ENCODE data around the gene CRYBG1. TPM values are rescaled to one million over a fixed set of nuclear protein-coding genes. Genes with fewer than 3 reads are reported as not detected.

CRYBG1 gene
- polyA plus RNA-seq, 2 of the 4 experiments (the other 2 are of a cell fraction), result 0.31 to 0.37 TPM

DNA sequence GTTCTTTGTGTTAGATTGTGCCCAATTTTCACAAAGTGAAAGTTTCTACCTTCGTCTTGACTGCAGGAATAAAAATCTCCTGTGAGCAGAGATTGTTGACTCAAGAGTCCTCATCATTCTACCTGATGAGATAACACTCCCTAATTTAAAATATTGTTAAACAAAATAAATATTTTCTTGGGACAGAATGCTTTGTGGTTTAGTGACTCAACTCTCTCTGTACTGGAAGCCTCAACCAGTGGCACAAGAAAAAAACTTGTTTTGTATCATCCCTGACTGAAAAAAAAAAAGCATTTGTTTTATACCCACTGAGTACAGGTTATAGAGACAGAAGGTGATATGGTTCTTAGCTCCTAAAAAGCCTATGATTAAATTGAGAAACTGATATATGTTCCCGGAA lies 78.9 kb downstream of the CRYBG1 start:
- Histone ChIP-seq H3K4me3 (no peak overlapping the region), H3K4me1 (no peaks in the 10 kb centered on the region), H3K9me3 (no peaks in the 10 kb centered on the region), H3K27ac (no peak overlapping the region), H3K4me2 (no peak overlapping the region)
- WGBS (ENCODE audit: missing lambda C conversion rate), result 46% methylated on average over 2 of the region's 2 CpGs
- ATAC-seq, result no peak
- ChIA-PET CTCF (interaction anchor here (0.6 to 7.1 kb wide), 5 partner anchors 79 to 540 kb away, joined by 3 to 195 read pairs (median 5); partner anchors contain the start of gene CRYBG1), POLR2A (no interaction called here)
- DNase-seq (ENCODE audit: low read depth in 1 of 2, low spot score in 1 of 2), result no peak
- FAIRE-seq, result no peak
- TF ChIP-seq, protein P1, sequence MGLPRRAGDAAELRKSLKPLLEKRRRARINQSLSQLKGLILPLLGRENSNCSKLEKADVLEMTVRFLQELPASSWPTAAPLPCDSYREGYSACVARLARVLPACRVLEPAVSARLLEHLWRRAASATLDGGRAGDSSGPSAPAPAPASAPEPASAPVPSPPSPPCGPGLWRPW (IDR thresholded peaks at IDR 0.05), result no peak
- TF ChIP-seq RARB (CRISPR knock-in tag; IDR thresholded peaks at IDR 0.05) (no peak), GATA3 (IDR thresholded peaks at IDR 0.05; ENCODE audit: borderline replicate concordance) (no peak), FOSL2 (IDR thresholded peaks at IDR 0.05) (no peak), FOSL2 (CRISPR knock-in tag; IDR thresholded peaks at IDR 0.05) (no peak), CHD2 (IDR thresholded peaks at IDR 0.05; ENCODE audit: low read length, partially characterized antibody) (no peak), BHLHE40 (IDR thresholded peaks at IDR 0.05; ENCODE audit: low read depth, low read length) (no peak), CEBPB (IDR thresholded peaks at IDR 0.05) (no peak), ESRRA (IDR thresholded peaks at IDR 0.05; ENCODE audit: borderline replicate concordance, low read length) (no peak), BCL3 (IDR thresholded peaks at IDR 0.05) (no peak)

DNA sequence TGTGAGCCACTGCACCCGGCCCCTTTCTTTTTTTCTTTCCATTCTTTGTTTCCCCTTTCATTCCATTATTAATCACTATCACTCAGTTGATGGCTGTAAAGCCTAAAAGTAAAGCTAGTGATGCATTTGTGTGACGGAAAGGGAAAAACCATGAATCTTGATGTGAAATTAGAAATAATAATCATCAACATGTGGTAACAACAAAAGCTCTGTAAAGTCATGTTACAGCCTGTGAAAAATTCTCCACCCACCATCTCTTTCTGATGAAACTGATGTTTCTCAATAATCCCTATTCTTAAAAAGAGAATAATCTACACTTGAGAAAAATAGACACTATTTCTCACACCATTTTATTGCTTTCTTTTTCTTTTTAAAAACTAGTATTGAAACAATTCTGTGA lies 80.0 kb downstream of the CRYBG1 start:
- POLR2A ChIA-PET, result no interaction called here
- Histone ChIP-seq H3K4me1 (no peaks in the 10 kb centered on the region), H3K4me3 (no peak overlapping the region), H3K27ac (no peak overlapping the region), H3K4me2 (no peak overlapping the region), H3K9me3 (no peaks in the 10 kb centered on the region)
- DNase-seq (ENCODE audit: low read depth in 1 of 2, low spot score in 1 of 2), result no peak
- FAIRE-seq, result no peak
- WGBS (ENCODE audit: missing lambda C conversion rate), result 45% methylated on average over 2 of the region's 2 CpGs
- CTCF ChIA-PET, result interaction anchor here (1.2 to 7.1 kb wide), 5 partner anchors 80 to 539 kb away, joined by 3 to 195 read pairs (median 5); partner anchors contain the start of gene CRYBG1
- no peak for ATAC-seq
- TF ChIP-seq FOXS1 (CRISPR knock-in tag; IDR thresholded peaks at IDR 0.05) (no peak), ELK1 (IDR thresholded peaks at IDR 0.05; ENCODE audit: low read depth, low read length) (no peak), ZNF302 (CRISPR knock-in tag; IDR thresholded peaks at IDR 0.05) (no peak), ZC3H11A (IDR thresholded peaks at IDR 0.05) (no peak), CTCF (IDR thresholded peaks at IDR 0.05) (no peak), JUNB (IDR thresholded peaks at IDR 0.05) (no peak), SREBF2 (IDR thresholded peaks at IDR 0.05) (no peak)

- peaks cover 11% of the 10 kb centered on the region for H3K4me1 ChIP-seq
- H3K9me3 ChIP-seq, result no peaks in the 10 kb centered on the region
- FAIRE-seq, result no peak
- H3K4me2 ChIP-seq, result no peak overlapping the region
- DNase-seq (ENCODE audit: low read depth in 1 of 2, low spot score in 1 of 2), result no peak
- ATAC-seq, result no peak
- ChIA-PET CTCF (interaction anchor here (0.9 to 7.1 kb wide), 7 partner anchors 9 to 537 kb away, joined by 3 to 195 read pairs (median 4); no protein-coding TSS in a partner anchor), POLR2A (no interaction called here)
- no peak overlapping the region for H3K27ac ChIP-seq
- no peak overlapping the region for H3K4me3 ChIP-seq
- 22% methylated on average over 3 of the region's 3 CpGs for WGBS (ENCODE audit: missing lambda C conversion rate)
- TF ChIP-seq, protein P2, sequence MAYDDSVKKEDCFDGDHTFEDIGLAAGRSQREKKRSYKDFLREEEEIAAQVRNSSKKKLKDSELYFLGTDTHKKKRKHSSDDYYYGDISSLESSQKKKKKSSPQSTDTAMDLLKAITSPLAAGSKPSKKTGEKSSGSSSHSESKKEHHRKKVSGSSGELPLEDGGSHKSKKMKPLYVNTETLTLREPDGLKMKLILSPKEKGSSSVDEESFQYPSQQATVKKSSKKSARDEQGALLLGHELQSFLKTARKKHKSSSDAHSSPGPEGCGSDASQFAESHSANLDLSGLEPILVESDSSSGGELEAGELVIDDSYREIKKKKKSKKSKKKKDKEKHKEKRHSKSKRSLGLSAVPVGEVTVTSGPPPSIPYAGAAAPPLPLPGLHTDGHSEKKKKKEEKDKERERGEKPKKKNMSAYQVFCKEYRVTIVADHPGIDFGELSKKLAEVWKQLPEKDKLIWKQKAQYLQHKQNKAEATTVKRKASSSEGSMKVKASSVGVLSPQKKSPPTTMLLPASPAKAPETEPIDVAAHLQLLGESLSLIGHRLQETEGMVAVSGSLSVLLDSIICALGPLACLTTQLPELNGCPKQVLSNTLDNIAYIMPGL (CRISPR knock-in tag; IDR thresholded peaks at IDR 0.05; ENCODE audit: borderline replicate concordance), result no peak
- no peak for TF ChIP-seq POLR2A (IDR thresholded peaks at IDR 0.05; ENCODE audit: low read length)
- TF ChIP-seq ESRRA (IDR thresholded peaks at IDR 0.05; ENCODE audit: borderline replicate concordance, low read length), result no peak
- no peak for TF ChIP-seq PHF8 (IDR thresholded peaks at IDR 0.05; ENCODE audit: borderline replicate concordance, low read depth)
- no peak for TF ChIP-seq TFCP2L1 (CRISPR knock-in tag; IDR thresholded peaks at IDR 0.05)
- TF ChIP-seq SMC3 (IDR thresholded peaks at IDR 0.05), result no peak
- no peak for TF ChIP-seq NFE2L2 (conservative IDR thresholded peaks at IDR 0.05; ENCODE audit: low read length)
- TF ChIP-seq GATA3 (IDR thresholded peaks at IDR 0.05; ENCODE audit: borderline replicate concordance), result no peak
- TF ChIP-seq CBX2 (IDR thresholded peaks at IDR 0.05; ENCODE audit: borderline replicate concordance, low read depth), result no peak
- no peak for TF ChIP-seq USF2 (IDR thresholded peaks at IDR 0.05)
- no peak for TF ChIP-seq HEYL (CRISPR knock-in tag; IDR thresholded peaks at IDR 0.05)
- TF ChIP-seq, protein P1 (IDR thresholded peaks at IDR 0.05), result no peak
- TF ChIP-seq FOSL2 (IDR thresholded peaks at IDR 0.05), result no peak
- no peak for TF ChIP-seq FOSL2 (CRISPR knock-in tag; IDR thresholded peaks at IDR 0.05)
These were observed 81.9 kb downstream of the CRYBG1 start for GRCh38 chr6:106442395-106442794.

Measured in A549 (cell line).